Astrocyte of the cerebellum (primary cell): ENCODE results near the gene LIN54.
"Not testable (repeated sequence)": the region's sequence is repeated elsewhere in the genome, so short reads cannot be mapped to it uniquely, and the experiment has no call there.

Experiments used
- DNase-seq: peaks from one replicate; pipeline ENCODE4 v3.0.0-alpha.2; 2011; ENCODE audit warnings: low read depth
- H3K4me3 ChIP-seq: 2 replicates; pipeline ENCODE4 v1.5.1; 2011; ENCODE audit warnings: mild to moderate bottlenecking, low read depth, low read length, moderate library complexity
- CTCF ChIP-seq: IDR thresholded peaks from 2 replicates; pipeline ENCODE4 v1.5.1; 2012; ENCODE audit warnings: low read length, low read depth, moderate library complexity, mild to moderate bottlenecking; ENCODE audit errors: missing control alignments
- in situ Hi-C: cut with HindIII; loops from 2 replicates; pipeline ENCODE4 v1.10.0; 2017; ENCODE audit warnings: low sequenced_read_pairs

The LIN54 gene

GRCh38 chr4:82918091-82918490 lies 92.5 kb downstream of the LIN54 start:
- no peak overlapping the region for H3K4me3 ChIP-seq
- no peak for TF ChIP-seq CTCF
- in situ Hi-C loops, result no loop called here
- DNase-seq, result no peak

GRCh38 chr4:82913968-82914367 lies 96.7 kb downstream of the LIN54 start:
- in situ Hi-C loops, H3K4me3 ChIP-seq, DNase-seq: not testable (repeated sequence)

GRCh38 chr4:82913305-82913704 lies 97.3 kb downstream of the LIN54 start:
- H3K4me3 ChIP-seq, result no peak overlapping the region
- in situ Hi-C loops, result no loop called here
- TF ChIP-seq CTCF, result no peak
- no peak for DNase-seq

GRCh38 chr4:82909326-82909725 lies 101.3 kb downstream of the LIN54 start:
- no peak for DNase-seq
- in situ Hi-C loops, result no loop called here
- H3K4me3 ChIP-seq, result no peak overlapping the region
- no peak for TF ChIP-seq CTCF

GRCh38 chr4:82906469-82906868 lies 104.2 kb downstream of the LIN54 start:
- no peak overlapping the region for H3K4me3 ChIP-seq
- DNase-seq, result no peak
- in situ Hi-C loops, result no loop called here
- TF ChIP-seq CTCF, result no peak

- in situ Hi-C loops, result no loop called here
- no peak overlapping the region for H3K4me3 ChIP-seq
- no peak for DNase-seq
- TF ChIP-seq CTCF, result no peak
These were observed 105.4 kb downstream of the LIN54 start for GRCh38 chr4:82905205-82905604.

GRCh38 chr4:82903737-82904136 lies 106.9 kb downstream of the LIN54 start:
- no peak for TF ChIP-seq CTCF
- H3K4me3 ChIP-seq, result no peak overlapping the region
- no peak for DNase-seq
- in situ Hi-C loops, result loop anchor here (5.0 kb wide), 1 partner anchor 104 kb away; no protein-coding TSS in a partner anchor
